HG02763 (cell line): ENCODE data around the gene ZNF891.

Experiments used
- ATAC-seq: cut with Tn5 transposase; IDR thresholded peaks from one replicate; pipeline ENCODE4 v1.9.1; 2021; ENCODE audit warnings: mild to moderate bottlenecking, moderate library complexity; ENCODE audit not compliant: unreplicated experiment

ZNF891 gene

GRCh38 chr12:133063556-133063955, 66.5 kb downstream of the ZNF891 start:
- ATAC-seq: no peak

- no peak for ATAC-seq
Observed at GRCh38 chr12:133061954-133062353, 68.1 kb downstream of the ZNF891 start.

- ATAC-seq: no peak
Observed at GRCh38 chr12:133058203-133059113, 71.6 kb downstream of the ZNF891 start.

GRCh38 chr12:133057446-133057845, 72.6 kb downstream of the ZNF891 start:
- ATAC-seq: no peak
